Liver (tissue), 3 donors: ENCODE results near the gene WASL.

Source experiments
- RAD21 ChIP-seq, 2 donors: IDR thresholded peaks; 2 replicates each; pipeline ENCODE4 v1.6.1; 2016; ENCODE audit warnings: antibody characterized with exemption in 2 of 2, mild to moderate bottlenecking in 2 of 2
- YY1 ChIP-seq: IDR thresholded peaks from 2 replicates; pipeline ENCODE4 v1.6.1; 2016; ENCODE audit warnings: antibody characterized with exemption, mild to moderate bottlenecking
- TF ChIP-seq, protein P1 (sequence below): fragments of 150-350 bp; IDR thresholded peaks from 2 replicates; pipeline ENCODE4 v1.5.1; 2017; ENCODE audit warnings: improper control_type of control experiment, low read depth, low read length; ENCODE audit not compliant: missing input control
- TF ChIP-seq, protein P2 (sequence below): IDR thresholded peaks from 2 replicates; pipeline ENCODE4 v1.6.1; 2016; ENCODE audit warnings: antibody characterized with exemption
- TF ChIP-seq, protein P3 (sequence below): IDR thresholded peaks from 2 replicates; pipeline ENCODE4 v1.6.1; 2016; ENCODE audit warnings: antibody characterized with exemption, mild to moderate bottlenecking
- TF ChIP-seq, protein P4 (sequence below): IDR thresholded peaks from 2 replicates; pipeline ENCODE4 v1.6.1; 2016; ENCODE audit warnings: antibody characterized with exemption
- donor health status: healthy.
- donor health status: healthy.

DNA sequence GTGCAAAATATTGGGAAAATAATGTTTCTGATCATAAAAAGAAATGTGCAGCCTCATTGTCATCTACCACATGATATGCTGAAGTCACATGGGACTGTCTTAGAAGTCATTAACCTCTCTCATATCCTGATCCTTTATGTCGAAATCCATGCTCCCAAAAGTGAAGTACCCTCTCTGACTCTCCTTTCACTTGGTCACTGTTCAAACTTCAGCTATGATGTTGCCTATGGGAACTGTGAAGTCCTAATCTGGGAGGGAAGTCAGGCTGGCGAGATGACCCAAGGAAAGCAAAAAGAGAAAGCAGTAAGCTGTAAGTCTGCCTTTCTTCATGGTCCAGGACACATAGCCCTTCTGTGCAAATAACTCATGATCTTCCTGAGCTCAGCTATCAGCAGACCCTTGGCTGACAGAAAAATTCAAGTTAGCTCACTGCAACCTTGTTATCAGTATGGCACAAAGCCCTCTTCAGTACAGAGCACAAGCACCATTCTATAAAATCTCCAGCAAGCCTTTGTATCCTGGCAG is 29.5 kb downstream of the WASL start:
- TF ChIP-seq, protein P1, sequence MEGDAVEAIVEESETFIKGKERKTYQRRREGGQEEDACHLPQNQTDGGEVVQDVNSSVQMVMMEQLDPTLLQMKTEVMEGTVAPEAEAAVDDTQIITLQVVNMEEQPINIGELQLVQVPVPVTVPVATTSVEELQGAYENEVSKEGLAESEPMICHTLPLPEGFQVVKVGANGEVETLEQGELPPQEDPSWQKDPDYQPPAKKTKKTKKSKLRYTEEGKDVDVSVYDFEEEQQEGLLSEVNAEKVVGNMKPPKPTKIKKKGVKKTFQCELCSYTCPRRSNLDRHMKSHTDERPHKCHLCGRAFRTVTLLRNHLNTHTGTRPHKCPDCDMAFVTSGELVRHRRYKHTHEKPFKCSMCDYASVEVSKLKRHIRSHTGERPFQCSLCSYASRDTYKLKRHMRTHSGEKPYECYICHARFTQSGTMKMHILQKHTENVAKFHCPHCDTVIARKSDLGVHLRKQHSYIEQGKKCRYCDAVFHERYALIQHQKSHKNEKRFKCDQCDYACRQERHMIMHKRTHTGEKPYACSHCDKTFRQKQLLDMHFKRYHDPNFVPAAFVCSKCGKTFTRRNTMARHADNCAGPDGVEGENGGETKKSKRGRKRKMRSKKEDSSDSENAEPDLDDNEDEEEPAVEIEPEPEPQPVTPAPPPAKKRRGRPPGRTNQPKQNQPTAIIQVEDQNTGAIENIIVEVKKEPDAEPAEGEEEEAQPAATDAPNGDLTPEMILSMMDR: no peak
- TF ChIP-seq, protein P2, sequence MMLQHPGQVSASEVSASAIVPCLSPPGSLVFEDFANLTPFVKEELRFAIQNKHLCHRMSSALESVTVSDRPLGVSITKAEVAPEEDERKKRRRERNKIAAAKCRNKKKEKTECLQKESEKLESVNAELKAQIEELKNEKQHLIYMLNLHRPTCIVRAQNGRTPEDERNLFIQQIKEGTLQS: no peak
- TF ChIP-seq, protein P3, sequence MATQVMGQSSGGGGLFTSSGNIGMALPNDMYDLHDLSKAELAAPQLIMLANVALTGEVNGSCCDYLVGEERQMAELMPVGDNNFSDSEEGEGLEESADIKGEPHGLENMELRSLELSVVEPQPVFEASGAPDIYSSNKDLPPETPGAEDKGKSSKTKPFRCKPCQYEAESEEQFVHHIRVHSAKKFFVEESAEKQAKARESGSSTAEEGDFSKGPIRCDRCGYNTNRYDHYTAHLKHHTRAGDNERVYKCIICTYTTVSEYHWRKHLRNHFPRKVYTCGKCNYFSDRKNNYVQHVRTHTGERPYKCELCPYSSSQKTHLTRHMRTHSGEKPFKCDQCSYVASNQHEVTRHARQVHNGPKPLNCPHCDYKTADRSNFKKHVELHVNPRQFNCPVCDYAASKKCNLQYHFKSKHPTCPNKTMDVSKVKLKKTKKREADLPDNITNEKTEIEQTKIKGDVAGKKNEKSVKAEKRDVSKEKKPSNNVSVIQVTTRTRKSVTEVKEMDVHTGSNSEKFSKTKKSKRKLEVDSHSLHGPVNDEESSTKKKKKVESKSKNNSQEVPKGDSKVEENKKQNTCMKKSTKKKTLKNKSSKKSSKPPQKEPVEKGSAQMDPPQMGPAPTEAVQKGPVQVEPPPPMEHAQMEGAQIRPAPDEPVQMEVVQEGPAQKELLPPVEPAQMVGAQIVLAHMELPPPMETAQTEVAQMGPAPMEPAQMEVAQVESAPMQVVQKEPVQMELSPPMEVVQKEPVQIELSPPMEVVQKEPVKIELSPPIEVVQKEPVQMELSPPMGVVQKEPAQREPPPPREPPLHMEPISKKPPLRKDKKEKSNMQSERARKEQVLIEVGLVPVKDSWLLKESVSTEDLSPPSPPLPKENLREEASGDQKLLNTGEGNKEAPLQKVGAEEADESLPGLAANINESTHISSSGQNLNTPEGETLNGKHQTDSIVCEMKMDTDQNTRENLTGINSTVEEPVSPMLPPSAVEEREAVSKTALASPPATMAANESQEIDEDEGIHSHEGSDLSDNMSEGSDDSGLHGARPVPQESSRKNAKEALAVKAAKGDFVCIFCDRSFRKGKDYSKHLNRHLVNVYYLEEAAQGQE: no peak
- TF ChIP-seq RAD21 (IDR thresholded peaks at IDR 0.05) (no peak), YY1 (no peak)
- TF ChIP-seq, protein P4, sequence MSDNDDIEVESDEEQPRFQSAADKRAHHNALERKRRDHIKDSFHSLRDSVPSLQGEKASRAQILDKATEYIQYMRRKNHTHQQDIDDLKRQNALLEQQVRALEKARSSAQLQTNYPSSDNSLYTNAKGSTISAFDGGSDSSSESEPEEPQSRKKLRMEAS: no peak
